Measurements from ENCODE around the gene HEXIM1.

Gene HEXIM1

DNA sequence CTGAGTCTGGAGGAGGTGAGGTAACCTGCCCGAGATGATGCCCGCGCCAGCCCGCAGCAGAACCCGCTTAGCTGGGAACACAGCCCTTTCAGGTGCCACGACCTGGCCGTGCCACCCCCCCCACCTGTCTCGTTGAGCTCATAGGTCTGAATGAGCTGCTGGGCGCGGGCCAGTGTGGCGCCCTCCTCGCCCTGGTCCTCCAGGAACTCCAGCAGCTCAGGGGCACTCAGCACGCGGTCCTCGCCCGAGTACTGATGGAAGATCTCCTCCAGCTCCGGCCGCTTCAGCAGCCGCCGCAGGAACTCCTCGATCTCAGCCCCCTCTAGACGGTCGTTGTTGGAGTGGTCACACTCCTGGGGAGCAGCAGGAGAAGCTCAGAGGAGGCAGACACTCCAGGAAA, 29.6 kb upstream of the HEXIM1 start:
- H3K4me2 ChIP-seq (ENCODE audit: low read depth, low read length, poor library complexity, severe bottlenecking), result no peak overlapping the region

DNA sequence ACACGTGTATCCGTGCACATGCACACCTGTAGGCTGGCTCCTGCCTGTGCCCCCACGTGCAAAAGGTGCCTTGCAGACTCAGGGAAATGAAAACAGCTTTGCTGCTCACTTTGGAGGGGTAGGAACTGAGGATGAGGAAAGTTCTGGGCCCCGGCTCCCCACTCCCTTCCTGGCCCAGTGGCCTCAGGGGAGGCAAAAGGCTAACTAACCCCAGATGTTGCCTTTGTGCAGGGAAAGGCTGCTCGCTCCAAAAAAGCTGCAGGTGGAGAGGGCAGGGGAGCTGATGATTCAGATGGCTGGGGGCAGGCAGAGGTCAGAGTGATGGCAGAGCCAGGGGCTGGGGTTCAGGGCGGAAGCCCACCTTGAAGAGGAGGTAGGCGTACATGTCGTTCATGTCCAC, 28.3 kb upstream of the HEXIM1 start:
- H3K79me2 ChIP-seq (ENCODE audit: insufficient read depth, low read length), result no peaks in the 10 kb centered on the region
- no peak overlapping the region for H3K9ac ChIP-seq (ENCODE audit: low read length)
- no peak overlapping the region for H2AFZ ChIP-seq (ENCODE audit: low read depth, low read length, severe bottlenecking)
- H3K27me3 ChIP-seq (ENCODE audit: low read length), result no peaks in the 10 kb centered on the region
- no peaks in the 10 kb centered on the region for H4K20me1 ChIP-seq (ENCODE audit: low read depth, low read length)
- no peaks in the 10 kb centered on the region for H3K9me3 ChIP-seq (ENCODE audit: insufficient read depth, low read length)
- H3K9me2 ChIP-seq (replicated peaks; ENCODE audit: insufficient read depth, low read length), result no peaks in the 10 kb centered on the region
- H3F3A ChIP-seq (ENCODE audit: insufficient read depth), result no peaks in the 10 kb centered on the region
- no peak overlapping the region for H3K27ac ChIP-seq (ENCODE audit: low read depth, low read length)
- no peak for TF ChIP-seq EZH2phosphoT487 (conservative IDR thresholded peaks at IDR 0.05; ENCODE audit: low read length)
- no peak for TF ChIP-seq CTCF (IDR thresholded peaks at IDR 0.05; ENCODE audit: insufficient read depth, low read length, poor library complexity, severe bottlenecking)
- no peak overlapping the region for H3K4me2 ChIP-seq (ENCODE audit: low read depth, low read length, poor library complexity, severe bottlenecking)
- H3K36me3 ChIP-seq (ENCODE audit: low read length), result no peaks in the 10 kb centered on the region
- H3K4me3 ChIP-seq (ENCODE audit: insufficient read depth, low read length, poor library complexity, severe bottlenecking), result no peak overlapping the region

More for the DNA sequence above, 29.6 kb upstream of the HEXIM1 start:
- Histone ChIP-seq H3K27me3 (ENCODE audit: low read length) (no peaks in the 10 kb centered on the region), H3K79me2 (ENCODE audit: insufficient read depth, low read length) (no peaks in the 10 kb centered on the region), H4K20me1 (ENCODE audit: low read depth, low read length) (no peaks in the 10 kb centered on the region), H3F3A (ENCODE audit: insufficient read depth) (no peaks in the 10 kb centered on the region), H3K36me3 (ENCODE audit: low read length) (no peaks in the 10 kb centered on the region), H2AFZ (ENCODE audit: low read depth, low read length, severe bottlenecking) (no peak overlapping the region), H3K9me3 (ENCODE audit: insufficient read depth, low read length) (no peaks in the 10 kb centered on the region), H3K4me3 (ENCODE audit: insufficient read depth, low read length, poor library complexity, severe bottlenecking) (no peak overlapping the region), H3K9ac (ENCODE audit: low read length) (no peak overlapping the region), H3K9me2 (replicated peaks; ENCODE audit: insufficient read depth, low read length) (no peaks in the 10 kb centered on the region), H3K27ac (ENCODE audit: low read depth, low read length) (no peak overlapping the region)
- no peak for TF ChIP-seq EZH2phosphoT487 (conservative IDR thresholded peaks at IDR 0.05; ENCODE audit: low read length)
- no peak for TF ChIP-seq CTCF (IDR thresholded peaks at IDR 0.05; ENCODE audit: insufficient read depth, low read length, poor library complexity, severe bottlenecking)

DNA sequence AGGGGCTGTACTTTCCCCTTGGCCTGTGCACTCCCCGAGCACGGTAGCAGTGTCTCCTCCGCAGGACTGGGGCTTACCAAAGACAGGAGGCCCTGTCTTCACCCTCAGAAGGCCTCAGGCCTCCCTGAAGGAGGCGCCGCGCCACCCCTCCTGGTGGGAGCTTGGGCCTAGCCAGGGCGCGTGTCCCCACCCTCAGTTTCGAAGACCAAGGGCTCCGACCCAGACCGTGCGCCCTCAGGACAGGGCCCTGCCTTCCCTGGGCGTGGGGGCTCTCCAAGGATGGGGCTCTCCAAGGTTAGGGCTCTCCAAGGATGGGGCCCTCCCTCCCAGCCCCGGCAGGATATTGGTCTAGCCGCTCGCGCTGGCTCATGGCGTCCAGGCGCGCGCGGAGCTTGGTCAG, 27.7 kb upstream of the HEXIM1 start:
- no peak overlapping the region for H2AFZ ChIP-seq (ENCODE audit: low read depth, low read length, severe bottlenecking)
- no peak overlapping the region for H3K4me2 ChIP-seq (ENCODE audit: low read depth, low read length, poor library complexity, severe bottlenecking)
- no peaks in the 10 kb centered on the region for H3K27me3 ChIP-seq (ENCODE audit: low read length)
- H3K36me3 ChIP-seq (ENCODE audit: low read length), result no peaks in the 10 kb centered on the region
- no peak overlapping the region for H3K4me3 ChIP-seq (ENCODE audit: insufficient read depth, low read length, poor library complexity, severe bottlenecking)
- no peaks in the 10 kb centered on the region for H3K9me3 ChIP-seq (ENCODE audit: insufficient read depth, low read length)
- TF ChIP-seq CTCF (IDR thresholded peaks at IDR 0.05; ENCODE audit: insufficient read depth, low read length, poor library complexity, severe bottlenecking), result no peak
- no peaks in the 10 kb centered on the region for H4K20me1 ChIP-seq (ENCODE audit: low read depth, low read length)
- H3K27ac ChIP-seq (ENCODE audit: low read depth, low read length), result no peak overlapping the region
- H3K9me2 ChIP-seq (replicated peaks; ENCODE audit: insufficient read depth, low read length), result no peaks in the 10 kb centered on the region
- H3K79me2 ChIP-seq (ENCODE audit: insufficient read depth, low read length), result no peaks in the 10 kb centered on the region
- H3K9ac ChIP-seq (ENCODE audit: low read length), result no peak overlapping the region
- no peaks in the 10 kb centered on the region for H3F3A ChIP-seq (ENCODE audit: insufficient read depth)

GRCh38 chr17:45121055-45121454, 27.2 kb upstream of the HEXIM1 start:
- Histone ChIP-seq H3K27me3 (ENCODE audit: low read length) (no peaks in the 10 kb centered on the region), H2AFZ (ENCODE audit: low read depth, low read length, severe bottlenecking) (no peak overlapping the region), H3K27ac (ENCODE audit: low read depth, low read length) (no peak overlapping the region), H4K20me1 (ENCODE audit: low read depth, low read length) (no peaks in the 10 kb centered on the region), H3K36me3 (ENCODE audit: low read length) (no peaks in the 10 kb centered on the region), H3K9ac (ENCODE audit: low read length) (no peak overlapping the region), H3K79me2 (ENCODE audit: insufficient read depth, low read length) (no peaks in the 10 kb centered on the region), H3K9me3 (ENCODE audit: insufficient read depth, low read length) (no peaks in the 10 kb centered on the region), H3K4me2 (ENCODE audit: low read depth, low read length, poor library complexity, severe bottlenecking) (no peak overlapping the region), H3K9me2 (replicated peaks; ENCODE audit: insufficient read depth, low read length) (no peaks in the 10 kb centered on the region), H3K4me3 (ENCODE audit: insufficient read depth, low read length, poor library complexity, severe bottlenecking) (no peak overlapping the region), H3F3A (ENCODE audit: insufficient read depth) (no peaks in the 10 kb centered on the region)
- no peak for TF ChIP-seq CTCF (IDR thresholded peaks at IDR 0.05; ENCODE audit: insufficient read depth, low read length, poor library complexity, severe bottlenecking)
- no peak for TF ChIP-seq EZH2phosphoT487 (conservative IDR thresholded peaks at IDR 0.05; ENCODE audit: low read length)

All from SU-DHL-6 (cell line).